SJCRH30 (cell line): ENCODE results near the gene SLC39A11. TPM values are rescaled to one million over a fixed set of nuclear protein-coding genes. Genes with fewer than 3 reads are reported as not detected.

Experiments used
- DNase-seq, 2 experiments: peaks; one replicate each; pipeline ENCODE4 v3.0.0-alpha.2; 2015 to 2020
- H3K27ac ChIP-seq: fragments of 250-450 bp; sonication (Bioruptor Pico); 2 replicates; pipeline ENCODE4 v1.5.1; 2020; ENCODE audit warnings: mild to moderate bottlenecking, moderate library complexity
- H3K27me3 ChIP-seq: fragments of 250-450 bp; sonication (Bioruptor Pico); 2 replicates; pipeline ENCODE4 v1.5.1; 2020; ENCODE audit warnings: mild to moderate bottlenecking, moderate library complexity
- H3K36me3 ChIP-seq: fragments of 250-450 bp; sonication (Bioruptor Pico); 2 replicates; pipeline ENCODE4 v1.5.1; 2020; ENCODE audit warnings: mild to moderate bottlenecking, moderate library complexity
- H3K4me1 ChIP-seq: fragments of 250-450 bp; sonication (Bioruptor Pico); 2 replicates; pipeline ENCODE4 v1.5.1; 2020; ENCODE audit warnings: mild to moderate bottlenecking, moderate library complexity
- H3K4me3 ChIP-seq: fragments of 250-450 bp; sonication (Bioruptor Pico); 2 replicates; pipeline ENCODE4 v1.5.1; 2020; ENCODE audit warnings: mild to moderate bottlenecking, moderate library complexity
- H3K9me3 ChIP-seq: fragments of 250-450 bp; sonication (Bioruptor Pico); replicated peaks from 2 replicates; pipeline ENCODE4 v1.5.1; 2020; ENCODE audit warnings: mild to moderate bottlenecking, moderate library complexity
- total RNA-seq: library from RNA; depleted of rRNA; stranded (reverse); fragments of >200 nt; shearing (Covaris generic); gene quantifications from 2 replicates; pipeline ENCODE4 v1.2.3, GENCODE V29; 2014

The SLC39A11 gene
- total RNA-seq, 1 experiment from 2014 or later = 9.3 TPM

GRCh38 chr17:73122953-73123605 is 30.6 kb upstream of the SLC39A11 start:
- Histone ChIP-seq H3K27ac (no peak overlapping the region), H3K36me3 (no peaks in the 10 kb centered on the region), H3K4me1 (no peaks in the 10 kb centered on the region), H3K4me3 (no peak overlapping the region), H3K27me3 (no peaks in the 10 kb centered on the region; the same call in 1 of the 2 replicates), H3K9me3 (no peaks in the 10 kb centered on the region)
- DNase-seq = no peak

- DNase-seq = no peak
- Histone ChIP-seq H3K27ac (no peak overlapping the region), H3K4me3 (no peak overlapping the region), H3K9me3 (no peaks in the 10 kb centered on the region), H3K27me3 (no peaks in the 10 kb centered on the region; the same call in 1 of the 2 replicates), H3K36me3 (no peaks in the 10 kb centered on the region), H3K4me1 (no peaks in the 10 kb centered on the region)
Observed at GRCh38 chr17:73121506-73121905, 29.0 kb upstream of the SLC39A11 start.

- no peak overlapping the region for H3K4me3 ChIP-seq
- no peak overlapping the region for H3K27ac ChIP-seq
- no peaks in the 10 kb centered on the region for H3K4me1 ChIP-seq
- no peaks in the 10 kb centered on the region for H3K9me3 ChIP-seq
- no peaks in the 10 kb centered on the region; the same call in 1 of the 2 replicates for H3K27me3 ChIP-seq
- DNase-seq = no peak
- no peaks in the 10 kb centered on the region for H3K36me3 ChIP-seq
Observed at GRCh38 chr17:73119631-73120030, 27.1 kb upstream of the SLC39A11 start.

- no peak overlapping the region for H3K4me3 ChIP-seq
- no peaks in the 10 kb centered on the region for H3K9me3 ChIP-seq
- H3K27ac ChIP-seq = no peak overlapping the region
- no peaks in the 10 kb centered on the region for H3K36me3 ChIP-seq
- H3K27me3 ChIP-seq = no peaks in the 10 kb centered on the region; the same call in 1 of the 2 replicates
- no peak for DNase-seq
- no peaks in the 10 kb centered on the region for H3K4me1 ChIP-seq
Observed at GRCh38 chr17:73118951-73119391, 26.5 kb upstream of the SLC39A11 start.

GRCh38 chr17:73118139-73118538 is 25.7 kb upstream of the SLC39A11 start:
- Histone ChIP-seq H3K9me3 (no peaks in the 10 kb centered on the region), H3K4me1 (no peaks in the 10 kb centered on the region), H3K36me3 (no peaks in the 10 kb centered on the region), H3K27ac (no peak overlapping the region), H3K4me3 (no peak overlapping the region), H3K27me3 (no peaks in the 10 kb centered on the region; the same call in 1 of the 2 replicates)
- DNase-seq = no peak

- H3K27me3 ChIP-seq = no peaks in the 10 kb centered on the region
- H3K4me1 ChIP-seq = no peaks in the 10 kb centered on the region
- H3K36me3 ChIP-seq = no peaks in the 10 kb centered on the region
- no peak overlapping the region for H3K4me3 ChIP-seq
- H3K9me3 ChIP-seq = no peaks in the 10 kb centered on the region
- H3K27ac ChIP-seq = no peak overlapping the region
- no peak for DNase-seq
Observed at GRCh38 chr17:73112246-73112645, 19.8 kb upstream of the SLC39A11 start.

- Histone ChIP-seq H3K27ac (no peak overlapping the region), H3K4me1 (no peaks in the 10 kb centered on the region), H3K4me3 (no peak overlapping the region), H3K9me3 (no peaks in the 10 kb centered on the region), H3K27me3 (no peaks in the 10 kb centered on the region), H3K36me3 (no peaks in the 10 kb centered on the region)
- DNase-seq = no peak
Observed at GRCh38 chr17:73111386-73111785, 18.9 kb upstream of the SLC39A11 start.

GRCh38 chr17:73107191-73107590 is 14.7 kb upstream of the SLC39A11 start:
- H3K27ac ChIP-seq = no peak overlapping the region
- no peak overlapping the region for H3K4me3 ChIP-seq
- no peaks in the 10 kb centered on the region for H3K36me3 ChIP-seq
- no peaks in the 10 kb centered on the region; the same call in 1 of the 2 replicates for H3K27me3 ChIP-seq
- no peaks in the 10 kb centered on the region; the same call in 1 of the 2 replicates for H3K9me3 ChIP-seq
- DNase-seq = no peak
- no peaks in the 10 kb centered on the region for H3K4me1 ChIP-seq

- Histone ChIP-seq H3K27me3 (no peaks in the 10 kb centered on the region; the same call in 1 of the 2 replicates), H3K4me1 (no peaks in the 10 kb centered on the region), H3K36me3 (no peaks in the 10 kb centered on the region), H3K4me3 (no peak overlapping the region), H3K27ac (no peak overlapping the region), H3K9me3 (no peaks in the 10 kb centered on the region; the same call in 1 of the 2 replicates)
- DNase-seq = no peak
Observed at GRCh38 chr17:73105431-73105830, 12.9 kb upstream of the SLC39A11 start.

GRCh38 chr17:73104450-73104849 is 12.0 kb upstream of the SLC39A11 start:
- Histone ChIP-seq H3K9me3 (no peaks in the 10 kb centered on the region; the same call in 1 of the 2 replicates), H3K4me1 (no peaks in the 10 kb centered on the region), H3K27ac (no peak overlapping the region), H3K4me3 (no peak overlapping the region), H3K36me3 (no peaks in the 10 kb centered on the region), H3K27me3 (no peaks in the 10 kb centered on the region; the same call in 1 of the 2 replicates)
- no peak for DNase-seq

GRCh38 chr17:73103641-73104335 is 11.3 kb upstream of the SLC39A11 start:
- no peaks in the 10 kb centered on the region for H3K36me3 ChIP-seq
- no peak overlapping the region for H3K4me3 ChIP-seq
- H3K9me3 ChIP-seq = no peaks in the 10 kb centered on the region; the same call in 1 of the 2 replicates
- no peak for DNase-seq
- no peak overlapping the region for H3K27ac ChIP-seq
- no peaks in the 10 kb centered on the region for H3K4me1 ChIP-seq
- H3K27me3 ChIP-seq = no peaks in the 10 kb centered on the region; the same call in 1 of the 2 replicates

GRCh38 chr17:73101031-73101430 is 8.5 kb upstream of the SLC39A11 start:
- no peak for DNase-seq
- H3K27me3 ChIP-seq = no peaks in the 10 kb centered on the region; the same call in 1 of the 2 replicates
- H3K4me3 ChIP-seq = no peak overlapping the region
- no peaks in the 10 kb centered on the region for H3K4me1 ChIP-seq
- no peaks in the 10 kb centered on the region; the same call in 1 of the 2 replicates for H3K9me3 ChIP-seq
- H3K36me3 ChIP-seq = no peaks in the 10 kb centered on the region
- no peak overlapping the region for H3K27ac ChIP-seq

GRCh38 chr17:73100363-73100762 is 7.9 kb upstream of the SLC39A11 start:
- no peaks in the 10 kb centered on the region for H3K4me1 ChIP-seq
- no peak overlapping the region for H3K27ac ChIP-seq
- H3K36me3 ChIP-seq = no peaks in the 10 kb centered on the region
- no peaks in the 10 kb centered on the region; the same call in 1 of the 2 replicates for H3K27me3 ChIP-seq
- DNase-seq = no peak
- no peaks in the 10 kb centered on the region; the same call in 1 of the 2 replicates for H3K9me3 ChIP-seq
- H3K4me3 ChIP-seq = no peak overlapping the region

- Histone ChIP-seq H3K4me3 (no peak overlapping the region), H3K4me1 (no peaks in the 10 kb centered on the region), H3K27me3 (no peaks in the 10 kb centered on the region; the same call in 1 of the 2 replicates), H3K27ac (no peak overlapping the region), H3K36me3 (no peaks in the 10 kb centered on the region), H3K9me3 (no peaks in the 10 kb centered on the region; the same call in 1 of the 2 replicates)
- DNase-seq = no peak
Observed at GRCh38 chr17:73099511-73099910, 7.0 kb upstream of the SLC39A11 start.

- no peak for DNase-seq
- Histone ChIP-seq H3K4me1 (no peaks in the 10 kb centered on the region), H3K4me3 (no peak overlapping the region), H3K9me3 (no peaks in the 10 kb centered on the region; the same call in 1 of the 2 replicates), H3K27me3 (peaks cover 3% of the 10 kb centered on the region; the same call in 1 of the 2 replicates), H3K27ac (no peak overlapping the region), H3K36me3 (no peaks in the 10 kb centered on the region)
Observed at GRCh38 chr17:73098919-73099318, 6.4 kb upstream of the SLC39A11 start.
